ENCODE results near the gene RABGAP1. TPM values are rescaled to one million over a fixed set of nuclear protein-coding genes. Genes with fewer than 3 reads are reported as not detected.

The RABGAP1 gene
- polyA plus RNA-seq, 1 of the 3 experiments (the other 2 are of a cell fraction): 20.2 TPM

DNA sequence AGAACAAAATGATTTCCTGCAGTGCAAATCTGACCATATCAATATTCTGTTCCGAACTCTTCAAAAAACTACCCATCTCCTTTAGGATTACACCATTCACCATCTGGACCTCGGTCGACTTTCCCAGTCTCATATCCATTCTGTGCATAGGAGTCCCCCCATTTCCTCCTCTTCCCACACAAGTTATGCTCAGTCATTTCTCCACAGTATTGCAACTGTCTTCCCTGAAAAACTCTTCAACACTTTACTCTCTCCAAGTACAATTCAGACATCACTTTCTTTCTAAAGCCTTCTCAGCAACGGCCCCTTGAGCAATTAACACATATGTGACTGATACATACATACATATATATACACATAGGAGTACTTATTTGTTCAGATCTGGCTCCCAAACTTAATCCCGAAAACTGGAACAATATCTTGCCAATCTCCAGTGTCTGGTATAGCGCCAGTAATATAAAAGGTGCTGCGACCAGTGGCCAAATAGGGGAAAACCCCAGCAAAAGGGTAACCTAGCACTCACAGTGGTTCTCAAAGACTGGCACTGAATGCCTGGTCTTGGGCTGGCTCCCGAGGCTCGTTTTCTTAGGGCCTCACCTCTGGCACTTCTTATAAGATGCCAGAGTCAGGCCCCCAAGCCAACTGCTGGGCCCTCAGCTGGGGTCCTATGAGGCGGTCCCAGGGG, 10.1 kb upstream of the RABGAP1 start:
- Histone ChIP-seq H3K9me2 (no peaks in the 10 kb centered on the region), H3K27me3 (ENCODE audit: insufficient read depth) (no peaks in the 10 kb centered on the region), H3F3A (replicated peaks; ENCODE audit: insufficient read depth) (peaks cover 8% of the 10 kb centered on the region), H4K20me1 (ENCODE audit: insufficient read depth) (peaks cover 3% of the 10 kb centered on the region; the same call in 1 of the 2 replicates), H3K79me2 (ENCODE audit: insufficient read depth) (peaks cover 92% of the 10 kb centered on the region), H3K9me3 (no peaks in the 10 kb centered on the region), H2AFZ (ENCODE audit: low read depth) (peak overlapping the region; percentile 87), H3K4me2 (peak overlapping the region; percentile 76), H3K4me3 (ENCODE audit: low read depth in 2 of 2, low read length in 1 of 2) (peak overlapping the region; percentile 84), H3K27ac (ENCODE audit: low read depth in 2 of 2, low read length in 1 of 2) (peak overlapping the region; percentile 77 to 89), H3K36me3 (replicated peaks in 1 of 2; ENCODE audit: control insufficient read depth in 1 of 2, insufficient read depth in 2 of 2, low read length in 1 of 2) (peaks cover 5 to 6% of the 10 kb centered on the region in 2 experiments), H3K4me1 (ENCODE audit: control insufficient read depth in 1 of 2, insufficient read depth in 2 of 2, low read depth in 1 of 2, low read length in 1 of 2) (peaks cover 0 to 9% of the 10 kb centered on the region in 2 experiments; a peak in 2 of 4 replicates), H3K9ac (peak overlapping the region; percentile 92)
- DNase-seq: no peak
- POLR2A ChIA-PET: interaction anchor here (0.6 to 4.1 kb wide), 4 partner anchors 10 to 398 kb away, joined by 3 to 30 read pairs (median 11); partner anchors contain the start of genes RABGAP1, RC3H2 and ZBTB6
- WGBS (ENCODE audit: low lambda C conversion rate): 5% methylated on average over 10 of the region's 10 CpGs
- CTCF ChIA-PET: interaction anchor here (0.8 to 1.7 kb wide), 6 partner anchors 9 to 419 kb away, joined by 3 to 5 read pairs (median 3); partner anchors contain the start of gene ZBTB6
- TF ChIP-seq NRF1 (IDR thresholded peaks at IDR 0.05; ENCODE audit: low read depth, low read length) (no peak), RFX5 (IDR thresholded peaks at IDR 0.05; ENCODE audit: low read length) (0 out of 2 replicates have a peak, but pooled peaks have one; percentile 0), TAF1 (IDR thresholded peaks at IDR 0.05; ENCODE audit: borderline replicate concordance, low read depth, low read length) (no peak), TCF12 (IDR thresholded peaks at IDR 0.05) (no peak)
- TF ChIP-seq, protein P1, sequence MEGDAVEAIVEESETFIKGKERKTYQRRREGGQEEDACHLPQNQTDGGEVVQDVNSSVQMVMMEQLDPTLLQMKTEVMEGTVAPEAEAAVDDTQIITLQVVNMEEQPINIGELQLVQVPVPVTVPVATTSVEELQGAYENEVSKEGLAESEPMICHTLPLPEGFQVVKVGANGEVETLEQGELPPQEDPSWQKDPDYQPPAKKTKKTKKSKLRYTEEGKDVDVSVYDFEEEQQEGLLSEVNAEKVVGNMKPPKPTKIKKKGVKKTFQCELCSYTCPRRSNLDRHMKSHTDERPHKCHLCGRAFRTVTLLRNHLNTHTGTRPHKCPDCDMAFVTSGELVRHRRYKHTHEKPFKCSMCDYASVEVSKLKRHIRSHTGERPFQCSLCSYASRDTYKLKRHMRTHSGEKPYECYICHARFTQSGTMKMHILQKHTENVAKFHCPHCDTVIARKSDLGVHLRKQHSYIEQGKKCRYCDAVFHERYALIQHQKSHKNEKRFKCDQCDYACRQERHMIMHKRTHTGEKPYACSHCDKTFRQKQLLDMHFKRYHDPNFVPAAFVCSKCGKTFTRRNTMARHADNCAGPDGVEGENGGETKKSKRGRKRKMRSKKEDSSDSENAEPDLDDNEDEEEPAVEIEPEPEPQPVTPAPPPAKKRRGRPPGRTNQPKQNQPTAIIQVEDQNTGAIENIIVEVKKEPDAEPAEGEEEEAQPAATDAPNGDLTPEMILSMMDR (IDR thresholded peaks at IDR 0.05): no peak
- TF ChIP-seq, protein P2, sequence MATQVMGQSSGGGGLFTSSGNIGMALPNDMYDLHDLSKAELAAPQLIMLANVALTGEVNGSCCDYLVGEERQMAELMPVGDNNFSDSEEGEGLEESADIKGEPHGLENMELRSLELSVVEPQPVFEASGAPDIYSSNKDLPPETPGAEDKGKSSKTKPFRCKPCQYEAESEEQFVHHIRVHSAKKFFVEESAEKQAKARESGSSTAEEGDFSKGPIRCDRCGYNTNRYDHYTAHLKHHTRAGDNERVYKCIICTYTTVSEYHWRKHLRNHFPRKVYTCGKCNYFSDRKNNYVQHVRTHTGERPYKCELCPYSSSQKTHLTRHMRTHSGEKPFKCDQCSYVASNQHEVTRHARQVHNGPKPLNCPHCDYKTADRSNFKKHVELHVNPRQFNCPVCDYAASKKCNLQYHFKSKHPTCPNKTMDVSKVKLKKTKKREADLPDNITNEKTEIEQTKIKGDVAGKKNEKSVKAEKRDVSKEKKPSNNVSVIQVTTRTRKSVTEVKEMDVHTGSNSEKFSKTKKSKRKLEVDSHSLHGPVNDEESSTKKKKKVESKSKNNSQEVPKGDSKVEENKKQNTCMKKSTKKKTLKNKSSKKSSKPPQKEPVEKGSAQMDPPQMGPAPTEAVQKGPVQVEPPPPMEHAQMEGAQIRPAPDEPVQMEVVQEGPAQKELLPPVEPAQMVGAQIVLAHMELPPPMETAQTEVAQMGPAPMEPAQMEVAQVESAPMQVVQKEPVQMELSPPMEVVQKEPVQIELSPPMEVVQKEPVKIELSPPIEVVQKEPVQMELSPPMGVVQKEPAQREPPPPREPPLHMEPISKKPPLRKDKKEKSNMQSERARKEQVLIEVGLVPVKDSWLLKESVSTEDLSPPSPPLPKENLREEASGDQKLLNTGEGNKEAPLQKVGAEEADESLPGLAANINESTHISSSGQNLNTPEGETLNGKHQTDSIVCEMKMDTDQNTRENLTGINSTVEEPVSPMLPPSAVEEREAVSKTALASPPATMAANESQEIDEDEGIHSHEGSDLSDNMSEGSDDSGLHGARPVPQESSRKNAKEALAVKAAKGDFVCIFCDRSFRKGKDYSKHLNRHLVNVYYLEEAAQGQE (IDR thresholded peaks at IDR 0.05; ENCODE audit: low read depth, low read length): 0 out of 2 replicates have a peak, but pooled peaks have one; percentile 2
